AG09319 (cell line): Measurements from ENCODE around the gene GPR141.

Experiments used
- DNase-seq: peaks from one replicate; pipeline ENCODE4 v3.0.0-alpha.2; 2010; ENCODE audit warnings: low read depth; ENCODE audit errors: extremely low read depth
- CTCF ChIP-seq: IDR thresholded peaks from 2 replicates; pipeline ENCODE4 v1.5.1; 2011; ENCODE audit warnings: low read depth, mild to moderate bottlenecking, inconsistent platforms, low read length, moderate library complexity

The GPR141 gene

GRCh38 chr7:37670436-37670835, 13.1 kb upstream of the GPR141 start:
- DNase-seq: no peak
- no peak for TF ChIP-seq CTCF

GRCh38 chr7:37671876-37672275, 11.7 kb upstream of the GPR141 start:
- DNase-seq: no peak
- TF ChIP-seq CTCF: no peak

DNA sequence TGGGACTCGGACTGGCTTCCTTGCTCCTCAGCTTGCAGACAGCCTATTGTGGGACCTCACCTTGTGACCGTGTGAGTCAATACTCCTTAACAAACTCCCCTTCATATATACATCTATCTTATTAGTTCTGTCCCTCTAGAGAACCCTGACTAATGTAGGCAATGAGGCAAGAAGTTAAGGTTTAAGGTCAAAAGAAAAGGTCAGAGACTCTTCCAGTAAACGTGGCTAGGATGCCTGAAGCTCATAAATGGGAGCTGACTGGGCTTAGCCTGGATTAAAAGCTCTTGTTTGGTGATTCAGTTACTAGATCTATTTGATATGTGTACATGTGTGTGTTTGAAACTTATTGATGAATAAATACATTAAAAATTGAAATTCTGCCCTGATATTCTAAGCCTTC, 10.6 kb upstream of the GPR141 start:
- TF ChIP-seq CTCF: no peak
- DNase-seq: no peak

GRCh38 chr7:37673523-37673922, 10.0 kb upstream of the GPR141 start:
- TF ChIP-seq CTCF: no peak
- no peak for DNase-seq

GRCh38 chr7:37674531-37674930, 9.0 kb upstream of the GPR141 start:
- no peak for DNase-seq
- no peak for TF ChIP-seq CTCF

DNA sequence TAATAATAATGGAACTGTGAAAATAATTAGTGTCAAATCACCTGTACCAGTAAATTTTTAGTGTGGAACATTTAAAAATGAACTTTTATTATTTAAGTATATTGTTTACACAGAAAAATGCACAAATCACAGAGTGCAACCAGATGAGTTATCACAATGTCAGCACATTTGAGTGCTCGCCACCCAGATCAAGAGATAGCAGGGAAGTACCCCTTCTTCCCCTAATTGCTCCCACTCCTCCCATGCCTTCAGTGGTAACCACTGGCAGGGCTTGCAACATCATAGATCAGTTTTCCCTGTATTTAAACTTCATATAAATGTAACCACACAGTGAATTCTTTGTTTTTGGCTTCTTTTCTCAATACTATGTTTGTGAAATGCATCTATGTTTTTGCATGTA, 7.8 kb upstream of the GPR141 start:
- DNase-seq: no peak
- TF ChIP-seq CTCF: no peak

GRCh38 chr7:37684927-37685326, 1.4 kb downstream of the GPR141 start:
- TF ChIP-seq CTCF: no peak
- no peak for DNase-seq
